HEK293 (cell line): Measurements from ENCODE around the gene PLEKHG3.

Source experiments
- TF ChIP-seq, protein P1 (sequence below): fragments of 450-650 bp; formaldehyde crosslinking; IDR thresholded peaks from 2 replicates; pipeline ENCODE4 v1.5.1; 2016; ENCODE audit warnings: missing biosample characterization, missing genetic modification characterization
- TF ChIP-seq, protein P2 (sequence below): fragments of 450-650 bp; formaldehyde crosslinking; IDR thresholded peaks from 2 replicates; pipeline ENCODE4 v1.5.1; 2016; ENCODE audit warnings: missing biosample characterization, missing genetic modification characterization

DNA sequence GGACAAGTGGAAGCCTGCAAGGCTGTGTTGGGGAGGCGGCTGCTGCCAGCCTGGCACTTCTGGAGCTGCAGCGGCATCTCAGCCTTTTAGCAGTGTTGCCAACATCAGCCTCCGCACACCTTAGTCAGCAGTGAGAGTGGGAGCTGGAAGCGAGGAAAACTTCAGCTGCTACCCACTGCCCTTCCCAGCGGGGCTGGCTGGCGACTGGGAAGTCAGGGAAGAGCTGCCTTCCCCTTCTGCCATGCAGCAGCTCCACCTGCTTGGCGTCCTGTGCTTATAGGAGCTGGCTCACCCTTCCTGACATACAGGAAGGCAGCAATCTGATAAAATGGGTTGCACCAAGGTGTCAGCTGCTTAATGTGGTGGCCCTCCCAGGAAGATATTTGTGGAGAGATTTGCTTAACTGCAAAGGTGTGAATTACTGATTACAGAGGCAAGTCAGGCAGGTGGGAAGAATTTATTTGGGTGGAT, 15.4 kb upstream of the PLEKHG3 start:
- TF ChIP-seq, protein P1, sequence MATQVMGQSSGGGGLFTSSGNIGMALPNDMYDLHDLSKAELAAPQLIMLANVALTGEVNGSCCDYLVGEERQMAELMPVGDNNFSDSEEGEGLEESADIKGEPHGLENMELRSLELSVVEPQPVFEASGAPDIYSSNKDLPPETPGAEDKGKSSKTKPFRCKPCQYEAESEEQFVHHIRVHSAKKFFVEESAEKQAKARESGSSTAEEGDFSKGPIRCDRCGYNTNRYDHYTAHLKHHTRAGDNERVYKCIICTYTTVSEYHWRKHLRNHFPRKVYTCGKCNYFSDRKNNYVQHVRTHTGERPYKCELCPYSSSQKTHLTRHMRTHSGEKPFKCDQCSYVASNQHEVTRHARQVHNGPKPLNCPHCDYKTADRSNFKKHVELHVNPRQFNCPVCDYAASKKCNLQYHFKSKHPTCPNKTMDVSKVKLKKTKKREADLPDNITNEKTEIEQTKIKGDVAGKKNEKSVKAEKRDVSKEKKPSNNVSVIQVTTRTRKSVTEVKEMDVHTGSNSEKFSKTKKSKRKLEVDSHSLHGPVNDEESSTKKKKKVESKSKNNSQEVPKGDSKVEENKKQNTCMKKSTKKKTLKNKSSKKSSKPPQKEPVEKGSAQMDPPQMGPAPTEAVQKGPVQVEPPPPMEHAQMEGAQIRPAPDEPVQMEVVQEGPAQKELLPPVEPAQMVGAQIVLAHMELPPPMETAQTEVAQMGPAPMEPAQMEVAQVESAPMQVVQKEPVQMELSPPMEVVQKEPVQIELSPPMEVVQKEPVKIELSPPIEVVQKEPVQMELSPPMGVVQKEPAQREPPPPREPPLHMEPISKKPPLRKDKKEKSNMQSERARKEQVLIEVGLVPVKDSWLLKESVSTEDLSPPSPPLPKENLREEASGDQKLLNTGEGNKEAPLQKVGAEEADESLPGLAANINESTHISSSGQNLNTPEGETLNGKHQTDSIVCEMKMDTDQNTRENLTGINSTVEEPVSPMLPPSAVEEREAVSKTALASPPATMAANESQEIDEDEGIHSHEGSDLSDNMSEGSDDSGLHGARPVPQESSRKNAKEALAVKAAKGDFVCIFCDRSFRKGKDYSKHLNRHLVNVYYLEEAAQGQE (tag by site-specific recombination): no peak
- TF ChIP-seq, protein P2, sequence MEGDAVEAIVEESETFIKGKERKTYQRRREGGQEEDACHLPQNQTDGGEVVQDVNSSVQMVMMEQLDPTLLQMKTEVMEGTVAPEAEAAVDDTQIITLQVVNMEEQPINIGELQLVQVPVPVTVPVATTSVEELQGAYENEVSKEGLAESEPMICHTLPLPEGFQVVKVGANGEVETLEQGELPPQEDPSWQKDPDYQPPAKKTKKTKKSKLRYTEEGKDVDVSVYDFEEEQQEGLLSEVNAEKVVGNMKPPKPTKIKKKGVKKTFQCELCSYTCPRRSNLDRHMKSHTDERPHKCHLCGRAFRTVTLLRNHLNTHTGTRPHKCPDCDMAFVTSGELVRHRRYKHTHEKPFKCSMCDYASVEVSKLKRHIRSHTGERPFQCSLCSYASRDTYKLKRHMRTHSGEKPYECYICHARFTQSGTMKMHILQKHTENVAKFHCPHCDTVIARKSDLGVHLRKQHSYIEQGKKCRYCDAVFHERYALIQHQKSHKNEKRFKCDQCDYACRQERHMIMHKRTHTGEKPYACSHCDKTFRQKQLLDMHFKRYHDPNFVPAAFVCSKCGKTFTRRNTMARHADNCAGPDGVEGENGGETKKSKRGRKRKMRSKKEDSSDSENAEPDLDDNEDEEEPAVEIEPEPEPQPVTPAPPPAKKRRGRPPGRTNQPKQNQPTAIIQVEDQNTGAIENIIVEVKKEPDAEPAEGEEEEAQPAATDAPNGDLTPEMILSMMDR: no peak
